Liver (tissue), 3 donors: ENCODE measurements around the gene EDN3.

Experiments used
- CTCF ChIP-seq: fragments of 150-350 bp; IDR thresholded peaks from 2 replicates; pipeline ENCODE4 v1.5.1; 2017; ENCODE audit warnings: improper control_type of control experiment, low read depth, low read length; ENCODE audit not compliant: missing input control
- RAD21 ChIP-seq, 2 donors: IDR thresholded peaks; 2 replicates each; pipeline ENCODE4 v1.6.1; 2016; ENCODE audit warnings: antibody characterized with exemption in 2 of 2, mild to moderate bottlenecking in 2 of 2
- RXRA ChIP-seq, 2 donors: IDR thresholded peaks; 2 replicates each; pipeline ENCODE4 v1.6.1; 2017 to 2018; ENCODE audit warnings: antibody characterized with exemption in 2 of 2, mild to moderate bottlenecking in 1 of 2
- SP1 ChIP-seq: IDR thresholded peaks from 2 replicates; pipeline ENCODE4 v1.6.1; 2018; ENCODE audit warnings: antibody characterized with exemption, mild to moderate bottlenecking
- donor health status: healthy.
- donor health status: healthy.

- TF ChIP-seq CTCF (no peak), RAD21 (IDR thresholded peaks at IDR 0.05) (no peak), RXRA (IDR thresholded peaks at IDR 0.05) (no peak), SP1 (no peak)
Measured at GRCh38 chr20:59255256-59255655, 45.2 kb upstream of the EDN3 start.
